ENCODE results near the gene LCMT1.

DNA sequence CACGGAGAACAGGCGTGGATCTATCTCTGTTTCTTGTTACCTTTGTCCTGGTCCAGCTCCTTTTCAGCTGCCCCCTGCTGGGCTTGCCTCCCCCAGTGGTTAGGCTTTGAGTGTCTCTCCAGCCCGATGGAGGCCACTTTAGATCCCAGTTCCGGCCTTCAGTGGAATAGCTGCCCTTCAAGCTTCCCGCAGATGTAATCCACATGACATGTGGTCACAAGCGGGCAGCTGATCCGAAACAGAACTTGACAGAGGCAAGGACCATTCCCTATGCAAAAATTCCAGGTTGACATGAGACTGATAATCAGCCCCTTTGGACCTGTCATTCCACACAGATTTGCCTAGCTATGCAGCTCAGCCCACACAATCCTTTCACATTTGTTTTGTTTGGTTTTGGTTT lies 64.6 kb downstream of the LCMT1 start:
- TF ChIP-seq, protein P1, sequence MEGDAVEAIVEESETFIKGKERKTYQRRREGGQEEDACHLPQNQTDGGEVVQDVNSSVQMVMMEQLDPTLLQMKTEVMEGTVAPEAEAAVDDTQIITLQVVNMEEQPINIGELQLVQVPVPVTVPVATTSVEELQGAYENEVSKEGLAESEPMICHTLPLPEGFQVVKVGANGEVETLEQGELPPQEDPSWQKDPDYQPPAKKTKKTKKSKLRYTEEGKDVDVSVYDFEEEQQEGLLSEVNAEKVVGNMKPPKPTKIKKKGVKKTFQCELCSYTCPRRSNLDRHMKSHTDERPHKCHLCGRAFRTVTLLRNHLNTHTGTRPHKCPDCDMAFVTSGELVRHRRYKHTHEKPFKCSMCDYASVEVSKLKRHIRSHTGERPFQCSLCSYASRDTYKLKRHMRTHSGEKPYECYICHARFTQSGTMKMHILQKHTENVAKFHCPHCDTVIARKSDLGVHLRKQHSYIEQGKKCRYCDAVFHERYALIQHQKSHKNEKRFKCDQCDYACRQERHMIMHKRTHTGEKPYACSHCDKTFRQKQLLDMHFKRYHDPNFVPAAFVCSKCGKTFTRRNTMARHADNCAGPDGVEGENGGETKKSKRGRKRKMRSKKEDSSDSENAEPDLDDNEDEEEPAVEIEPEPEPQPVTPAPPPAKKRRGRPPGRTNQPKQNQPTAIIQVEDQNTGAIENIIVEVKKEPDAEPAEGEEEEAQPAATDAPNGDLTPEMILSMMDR (IDR thresholded peaks at IDR 0.05), result no peak
- TF ChIP-seq POLR2A (IDR thresholded peaks at IDR 0.05), result no peak

Data from Peyer's patch (tissue), 4 donors.